Ovary (tissue), 9 donors: ENCODE measurements around the gene PDSS2. TPM values are rescaled to one million over a fixed set of nuclear protein-coding genes. Genes with fewer than 3 reads are reported as not detected.

Source experiments
- DNase-seq, 5 donors: peaks; one replicate each; pipeline ENCODE4 v3.0.0-alpha.2; 2019 to 2020
- H3K27ac ChIP-seq, 2 donors: fragments of 200-600 bp; one replicate each; pipeline versions ENCODE4 v1.5.1 to v1.8.0; 2019 to 2022
- H3K27me3 ChIP-seq: fragments of 200-600 bp; one replicate; pipeline ENCODE4 v1.8.0; 2022
- H3K36me3 ChIP-seq: fragments of 200-600 bp; sonication (generic); one replicate; pipeline ENCODE4 v1.5.1; 2019
- H3K4me1 ChIP-seq: one replicate; pipeline ENCODE4 v1.8.1; 2013; ENCODE audit warnings: mild to moderate bottlenecking, moderate library complexity; ENCODE audit not compliant: insufficient read depth
- H3K4me3 ChIP-seq: fragments of 200-600 bp; sonication (generic); one replicate; pipeline ENCODE4 v1.5.1; 2017
- H3K9me3 ChIP-seq, 2 donors: fragments of 200-600 bp in 1 of 2; sonication (generic) in 1 of 2; one replicate each; pipeline versions ENCODE4 v1.5.1 to v1.8.1; 2013 to 2019; ENCODE audit warnings: mild to moderate bottlenecking in 1 of 2, moderate library complexity in 1 of 2
- CTCF ChIP-seq, 3 donors: fragments of 450-650 bp in 2 of 3; fragments of 200-600 bp in 1 of 3; IDR thresholded peaks; one replicate each; pipeline versions ENCODE4 v1.5.1 to v1.8.0; 2016 to 2022; ENCODE audit warnings: antibody characterized with exemption in 3 of 3, mild to moderate bottlenecking in 1 of 3
- EP300 ChIP-seq: sonication (generic); formaldehyde crosslinking; IDR thresholded peaks from one replicate; pipeline ENCODE4 v1.6.1; 2017; ENCODE audit warnings: antibody characterized with exemption
- POLR2A ChIP-seq: fragments of 450-650 bp; IDR thresholded peaks from one replicate; pipeline ENCODE4 v1.6.1; 2017; ENCODE audit warnings: antibody characterized with exemption, mild to moderate bottlenecking, moderate library complexity
- WGBS, 3 donors: extraction: QIAGEN DNeasy Blood & Tissue Kit in 1 of 3; methylation state at CpG; one replicate each; pipeline versions ENCODE4 v1.1.5 to v1.1.7; 2013 to 2017; 5-methylcytosine and 5-hydroxymethylcytosine counted together
- intact Hi-C, 4 donors: fragments of 100-400 bp; cut with DNase I; formaldehyde crosslinking; loops; one replicate each; pipeline versions ENCODE4 v1.11.0 to v1.15.1; 2022 to 2023
- polyA plus RNA-seq, 2 donors: library from polyadenylated mRNA; stranded (reverse); fragments of 200-250 nt in 1 of 2; fragments of 350-450 nt in 1 of 2; fragmentation: Illumina TruSeq in 1 of 2; extraction: RNeasy Lipid Tissue Mini Kit (QIAGEN cat#74804) in 1 of 2; gene quantifications; one replicate each; pipeline ENCODE4 v1.2.3, GENCODE V29; 2013 to 2014
- total RNA-seq, 7 donors: library from RNA; depleted of rRNA in 2 of 7; stranded (reverse); fragments of >200 nt in 2 of 7; fragmentation: NEBNext Ultra II Directional in 3 of 7; extraction: Animal tissue kit (Norgen Biotek cat#: 25700) in 3 of 7; gene quantifications; one replicate each; pipeline versions ENCODE4 v1.1.0 to v1.2.4, GENCODE V29; 2016 to 2023
- donor health status: DM: no; HTN: no; CAD: no; lungs with moderate emphysema.
- donor health status: DM: no; HTN: no; CAD: no.
- donor health status: Bipolar disorder and iron deficiency.
- donor health status: DM: yes; HTN: yes; CAD: no.
- donor health status: DM: no; HTN: no; CAD: no.
- donor health status: DM: yes; HTN: yes; CAD: no.

PDSS2 gene
- total and polyA plus RNA-seq, 9 donors: 8.2 to 17.5 (median 12.0) TPM

- no peaks in the 10 kb centered on the region for H3K4me1 ChIP-seq
- no peaks in the 10 kb centered on the region for H3K27me3 ChIP-seq
- no peak overlapping the region for H3K4me3 ChIP-seq
- intact Hi-C loops: no loop called here
- H3K36me3 ChIP-seq: no peaks in the 10 kb centered on the region
- TF ChIP-seq CTCF (IDR thresholded peaks at IDR 0.05): no peak
- TF ChIP-seq EP300: no peak
- TF ChIP-seq POLR2A: no peak
- WGBS, 3 donors: 92 to 98% (median 97%) methylated on average over 3 of the region's 3 CpGs
- no peak for DNase-seq
- no peak overlapping the region for H3K27ac ChIP-seq
- no peaks in the 10 kb centered on the region for H3K9me3 ChIP-seq
Observed at GRCh38 chr6:107411161-107411560, 48.2 kb downstream of the PDSS2 start.

- TF ChIP-seq CTCF (IDR thresholded peaks at IDR 0.05) (no peak), POLR2A (no peak), EP300 (no peak)
- Histone ChIP-seq H3K4me1 (no peaks in the 10 kb centered on the region), H3K27me3 (no peaks in the 10 kb centered on the region), H3K9me3 (no peaks in the 10 kb centered on the region), H3K36me3 (no peaks in the 10 kb centered on the region), H3K27ac (no peak overlapping the region), H3K4me3 (no peak overlapping the region)
- no peak for DNase-seq
- intact Hi-C loops: no loop called here
- 95 to 98% (median 97%) methylated on average over 2 of the region's 2 CpGs for WGBS, 3 donors
Observed at GRCh38 chr6:107409942-107410341, 49.4 kb downstream of the PDSS2 start.

- DNase-seq: no peak
- intact Hi-C loops: no loop called here
- Histone ChIP-seq H3K36me3 (no peaks in the 10 kb centered on the region), H3K27me3 (no peaks in the 10 kb centered on the region), H3K4me1 (no peaks in the 10 kb centered on the region), H3K9me3 (peaks cover 1 to 2% of the 10 kb centered on the region in 2 donors), H3K27ac (no peak overlapping the region), H3K4me3 (no peak overlapping the region)
- 91 to 93% (median 91%) methylated on average over 3 of the region's 3 CpGs for WGBS, 3 donors
- TF ChIP-seq EP300 (no peak), POLR2A (no peak), CTCF (IDR thresholded peaks at IDR 0.05) (no peak)
Observed at GRCh38 chr6:107408714-107409113, 50.6 kb downstream of the PDSS2 start.

- H3K27ac ChIP-seq: no peak overlapping the region
- peaks cover 5 to 7% of the 10 kb centered on the region in 2 donors for H3K9me3 ChIP-seq
- intact Hi-C loops: no loop called here
- no peaks in the 10 kb centered on the region for H3K36me3 ChIP-seq
- no peak for DNase-seq
- H3K4me3 ChIP-seq: no peak overlapping the region
- no peaks in the 10 kb centered on the region for H3K27me3 ChIP-seq
- no peak for TF ChIP-seq EP300
- TF ChIP-seq CTCF (IDR thresholded peaks at IDR 0.05): no peak
- no peak for TF ChIP-seq POLR2A
- peaks cover 4% of the 10 kb centered on the region for H3K4me1 ChIP-seq
- WGBS, 3 donors: 95 to 99% (median 97%) methylated on average over 3 of the region's 3 CpGs
Observed at GRCh38 chr6:107405002-107405401, 54.4 kb downstream of the PDSS2 start.

GRCh38 chr6:107402533-107402932 is 56.8 kb downstream of the PDSS2 start:
- Histone ChIP-seq H3K4me3 (no peak overlapping the region), H3K4me1 (peaks cover 12% of the 10 kb centered on the region), H3K9me3 (peaks cover 5 to 7% of the 10 kb centered on the region in 2 donors), H3K27me3 (no peaks in the 10 kb centered on the region), H3K27ac (no peak overlapping the region), H3K36me3 (no peaks in the 10 kb centered on the region)
- 90 to 98% (median 96%) methylated on average over 1 of the region's 1 CpG for WGBS, 3 donors
- intact Hi-C loops: no loop called here
- TF ChIP-seq EP300: no peak
- TF ChIP-seq POLR2A: no peak
- no peak for TF ChIP-seq CTCF (IDR thresholded peaks at IDR 0.05)
- DNase-seq: no peak
